ENCODE measurements around the gene CALR3. TPM values are rescaled to one million over a fixed set of nuclear protein-coding genes. Genes with fewer than 3 reads are reported as not detected.
A peak's percentile ranks its signal among the peaks of the same experiment; 100 is the strongest.
"Not testable (repeated sequence)": the region's sequence is repeated elsewhere in the genome, so short reads cannot be mapped to it uniquely, and the experiment has no call there.

Gene CALR3
- total and polyA plus RNA-seq, 12 donors = 0.22 TPM; not detected in 11

DNA sequence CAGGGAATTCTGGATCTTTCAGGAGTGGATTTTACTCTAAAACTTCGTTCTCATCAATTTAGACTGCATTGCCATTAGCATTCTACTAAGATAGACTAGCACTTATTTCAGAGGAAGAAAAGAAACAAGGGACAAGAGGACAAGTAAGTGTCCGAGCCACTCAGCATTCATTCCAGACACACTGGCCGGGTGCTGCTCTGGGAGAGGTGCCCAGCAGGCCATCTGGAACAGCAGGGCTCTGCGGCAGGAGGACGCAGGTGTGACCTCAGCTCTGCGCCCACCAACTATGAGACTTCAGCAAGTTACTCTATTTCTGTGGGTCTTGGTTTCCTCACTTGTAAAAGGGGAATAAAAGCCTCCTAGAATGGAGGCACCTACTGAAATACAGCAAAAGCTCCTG lies 28.4 kb downstream of the CALR3 start:
- H3K27ac ChIP-seq = peak overlapping the region; percentile 20 to 90 (median 67)
- no peaks in the 10 kb centered on the region for H3K9me3 ChIP-seq
- no peaks in the 10 kb centered on the region for H3K27me3 ChIP-seq
- H3K36me3 ChIP-seq = peaks cover 0 to 14% (median 0%) of the 10 kb centered on the region in 9 donors
- DNase-seq = peak; percentile 43 to 58
- TF ChIP-seq, protein P1, sequence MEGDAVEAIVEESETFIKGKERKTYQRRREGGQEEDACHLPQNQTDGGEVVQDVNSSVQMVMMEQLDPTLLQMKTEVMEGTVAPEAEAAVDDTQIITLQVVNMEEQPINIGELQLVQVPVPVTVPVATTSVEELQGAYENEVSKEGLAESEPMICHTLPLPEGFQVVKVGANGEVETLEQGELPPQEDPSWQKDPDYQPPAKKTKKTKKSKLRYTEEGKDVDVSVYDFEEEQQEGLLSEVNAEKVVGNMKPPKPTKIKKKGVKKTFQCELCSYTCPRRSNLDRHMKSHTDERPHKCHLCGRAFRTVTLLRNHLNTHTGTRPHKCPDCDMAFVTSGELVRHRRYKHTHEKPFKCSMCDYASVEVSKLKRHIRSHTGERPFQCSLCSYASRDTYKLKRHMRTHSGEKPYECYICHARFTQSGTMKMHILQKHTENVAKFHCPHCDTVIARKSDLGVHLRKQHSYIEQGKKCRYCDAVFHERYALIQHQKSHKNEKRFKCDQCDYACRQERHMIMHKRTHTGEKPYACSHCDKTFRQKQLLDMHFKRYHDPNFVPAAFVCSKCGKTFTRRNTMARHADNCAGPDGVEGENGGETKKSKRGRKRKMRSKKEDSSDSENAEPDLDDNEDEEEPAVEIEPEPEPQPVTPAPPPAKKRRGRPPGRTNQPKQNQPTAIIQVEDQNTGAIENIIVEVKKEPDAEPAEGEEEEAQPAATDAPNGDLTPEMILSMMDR (IDR thresholded peaks at IDR 0.05) = no peak
- 42 to 54% methylated on average over 6 of the region's 6 CpGs for WGBS, 2 donors
- intact Hi-C loops (cut with DNase I) = no loop called here
- no peak overlapping the region for H3K4me3 ChIP-seq
- ATAC-seq = peak in 3 of 8 donors; percentile 44 to 51 (median 45)
- peaks cover 32 to 85% (median 70%) of the 10 kb centered on the region in 9 donors for H3K4me1 ChIP-seq

GRCh38 chr19:16466802-16467427 lies 29.1 kb downstream of the CALR3 start:
- H3K9me3 ChIP-seq; intact Hi-C loops (cut with DNase I); DNase-seq; H3K4me3 ChIP-seq; H3K27me3 ChIP-seq; ATAC-seq: not testable (repeated sequence)
- WGBS, 2 donors = 65 to 70% methylated on average over 12 of the region's 12 CpGs
- Histone ChIP-seq H3K4me1 (peaks cover 37 to 86% (median 75%) of the 10 kb centered on the region in 9 donors), H3K36me3 (peaks cover 0 to 14% (median 0%) of the 10 kb centered on the region in 9 donors), H3K27ac (peak overlapping the region; percentile 20 to 90 (median 67))

DNA sequence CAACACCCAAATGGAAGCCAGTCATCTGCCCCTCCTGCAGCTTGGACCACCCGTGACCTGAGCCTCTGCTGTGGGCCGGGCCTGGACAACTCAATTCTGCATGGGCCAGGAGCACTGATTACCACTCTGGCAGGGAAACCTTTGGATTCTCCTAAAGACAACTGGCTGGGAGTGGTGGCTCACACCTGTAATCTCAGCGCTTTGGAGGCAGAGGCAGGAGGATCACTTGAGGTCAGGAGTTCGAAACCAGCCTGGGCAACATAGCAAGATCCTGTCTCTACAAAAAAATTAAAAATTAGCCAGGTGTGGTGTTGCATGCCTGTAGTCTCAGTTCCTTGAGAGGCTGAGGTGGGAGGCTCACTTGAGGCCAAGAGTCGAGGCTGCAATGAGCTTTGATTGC lies 30.7 kb downstream of the CALR3 start:
- Histone ChIP-seq H3K4me1 (peaks cover 30 to 93% (median 72%) of the 10 kb centered on the region in 9 donors), H3K4me3 (no peak overlapping the region), H3K36me3 (peaks cover 0 to 14% (median 0%) of the 10 kb centered on the region in 9 donors), H3K9me3 (no peaks in the 10 kb centered on the region), H3K27ac (peak overlapping the region in 3 of 10 donors; percentile 67 to 90 (median 75)), H3K27me3 (no peaks in the 10 kb centered on the region)
- DNase-seq (no peak), ATAC-seq (no peak)
- 89 to 98% methylated on average over 5 of the region's 5 CpGs for WGBS, 2 donors
- intact Hi-C loops (cut with DNase I) = no loop called here
- TF ChIP-seq, protein P1 (IDR thresholded peaks at IDR 0.05) = no peak

DNA sequence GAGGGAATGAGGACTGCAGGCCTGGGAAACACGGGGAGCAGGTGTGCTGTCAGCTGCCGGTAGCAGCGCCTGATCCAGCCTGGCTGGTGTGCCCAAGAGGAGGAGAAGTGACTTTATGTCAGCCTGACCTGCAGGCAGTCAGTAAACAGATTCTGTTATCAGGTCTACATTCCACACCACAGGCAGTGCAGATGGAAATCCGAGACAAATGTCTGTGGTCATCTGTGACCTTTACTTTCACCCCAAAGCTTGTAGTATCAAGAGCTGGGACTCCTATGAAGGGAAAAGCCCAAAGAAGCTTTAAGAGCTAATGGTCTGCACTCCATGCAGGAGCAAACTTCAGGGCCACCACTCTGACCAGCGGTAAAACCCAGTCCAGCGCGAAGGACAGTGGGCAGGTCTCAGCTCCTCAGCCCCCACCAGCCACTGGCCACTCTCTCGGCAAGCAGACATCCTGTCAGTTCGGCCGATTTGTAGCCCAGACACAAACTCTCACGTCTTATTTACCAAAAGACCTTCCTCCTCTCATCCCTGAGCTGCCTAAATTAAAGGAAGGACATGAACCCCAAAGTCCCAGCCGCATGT lies 31.9 kb downstream of the CALR3 start:
- Histone ChIP-seq H3K27me3 (no peaks in the 10 kb centered on the region), H3K4me3 (no peak overlapping the region), H3K4me1 (peaks cover 25 to 93% (median 60%) of the 10 kb centered on the region in 9 donors), H3K27ac (peak overlapping the region; percentile 48 to 92 (median 86)), H3K36me3 (peaks cover 0 to 14% (median 0%) of the 10 kb centered on the region in 9 donors), H3K9me3 (no peaks in the 10 kb centered on the region)
- intact Hi-C loops (cut with DNase I) = no loop called here
- WGBS, 2 donors = 49% methylated on average over 12 of the region's 12 CpGs
- DNase-seq (no peak), ATAC-seq (no peak)
- TF ChIP-seq, protein P1 (IDR thresholded peaks at IDR 0.05) = no peak

Measured in heart right ventricle (tissue), 16 donors.